Breast epithelium (tissue), 3 donors: ENCODE measurements around the gene FAM135A.

Source experiments
- CTCF ChIP-seq, 3 donors: fragments of 450-650 bp; IDR thresholded peaks; one replicate each; pipeline ENCODE4 v1.5.1; 2016 to 2017; ENCODE audit warnings: antibody characterized with exemption in 3 of 3, mild to moderate bottlenecking in 3 of 3, moderate library complexity in 3 of 3
- POLR2A ChIP-seq: fragments of 450-650 bp; IDR thresholded peaks from one replicate; pipeline ENCODE4 v1.6.1; 2016; ENCODE audit warnings: antibody characterized with exemption, mild to moderate bottlenecking, moderate library complexity

DNA sequence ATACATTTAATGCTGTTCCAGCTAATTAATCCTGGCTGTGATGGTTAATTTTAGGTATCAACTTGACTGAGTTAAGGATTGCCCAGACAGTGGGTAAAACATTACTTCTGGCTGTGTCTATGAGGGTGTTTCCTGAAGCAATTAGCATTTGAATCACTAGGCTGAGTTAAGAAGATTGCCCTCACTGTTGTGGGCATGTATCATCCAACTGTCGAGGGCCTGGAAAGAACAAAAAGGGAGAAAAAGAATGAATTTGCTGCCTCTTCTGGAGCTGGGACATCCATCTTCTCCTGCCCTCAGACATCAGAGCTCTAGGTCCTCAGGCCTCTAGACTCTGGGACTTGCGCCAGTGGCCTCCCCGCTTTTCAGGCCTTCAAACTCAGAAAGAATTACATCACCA is 187.7 kb downstream of the FAM135A start:
- no peak for TF ChIP-seq POLR2A
- no peak for TF ChIP-seq CTCF (IDR thresholded peaks at IDR 0.05)
